ENCODE data around the gene LDLRAD4.

Gene LDLRAD4

GRCh38 chr18:13544953-13545352, 326.4 kb downstream of the LDLRAD4 start:
- ATAC-seq: no peak
- TF ChIP-seq ZNF8 (CRISPR knock-in tag; IDR thresholded peaks at IDR 0.05): no peak
- no peak for TF ChIP-seq CSDC2 (CRISPR knock-in tag; IDR thresholded peaks at IDR 0.05)
- TF ChIP-seq ISL1 (CRISPR knock-in tag; IDR thresholded peaks at IDR 0.05): no peak
- TF ChIP-seq, protein P1, sequence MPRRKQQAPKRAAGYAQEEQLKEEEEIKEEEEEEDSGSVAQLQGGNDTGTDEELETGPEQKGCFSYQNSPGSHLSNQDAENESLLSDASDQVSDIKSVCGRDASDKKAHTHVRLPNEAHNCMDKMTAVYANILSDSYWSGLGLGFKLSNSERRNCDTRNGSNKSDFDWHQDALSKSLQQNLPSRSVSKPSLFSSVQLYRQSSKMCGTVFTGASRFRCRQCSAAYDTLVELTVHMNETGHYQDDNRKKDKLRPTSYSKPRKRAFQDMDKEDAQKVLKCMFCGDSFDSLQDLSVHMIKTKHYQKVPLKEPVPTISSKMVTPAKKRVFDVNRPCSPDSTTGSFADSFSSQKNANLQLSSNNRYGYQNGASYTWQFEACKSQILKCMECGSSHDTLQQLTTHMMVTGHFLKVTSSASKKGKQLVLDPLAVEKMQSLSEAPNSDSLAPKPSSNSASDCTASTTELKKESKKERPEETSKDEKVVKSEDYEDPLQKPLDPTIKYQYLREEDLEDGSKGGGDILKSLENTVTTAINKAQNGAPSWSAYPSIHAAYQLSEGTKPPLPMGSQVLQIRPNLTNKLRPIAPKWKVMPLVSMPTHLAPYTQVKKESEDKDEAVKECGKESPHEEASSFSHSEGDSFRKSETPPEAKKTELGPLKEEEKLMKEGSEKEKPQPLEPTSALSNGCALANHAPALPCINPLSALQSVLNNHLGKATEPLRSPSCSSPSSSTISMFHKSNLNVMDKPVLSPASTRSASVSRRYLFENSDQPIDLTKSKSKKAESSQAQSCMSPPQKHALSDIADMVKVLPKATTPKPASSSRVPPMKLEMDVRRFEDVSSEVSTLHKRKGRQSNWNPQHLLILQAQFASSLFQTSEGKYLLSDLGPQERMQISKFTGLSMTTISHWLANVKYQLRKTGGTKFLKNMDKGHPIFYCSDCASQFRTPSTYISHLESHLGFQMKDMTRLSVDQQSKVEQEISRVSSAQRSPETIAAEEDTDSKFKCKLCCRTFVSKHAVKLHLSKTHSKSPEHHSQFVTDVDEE (CRISPR knock-in tag; IDR thresholded peaks at IDR 0.05): no peak
- no peak for TF ChIP-seq ESRRG (CRISPR knock-in tag; IDR thresholded peaks at IDR 0.05)
- TF ChIP-seq PPARA (CRISPR knock-in tag; IDR thresholded peaks at IDR 0.05; ENCODE audit: borderline replicate concordance): no peak
- TF ChIP-seq ZC3H10 (CRISPR knock-in tag; IDR thresholded peaks at IDR 0.05): no peak
- no peak for TF ChIP-seq ARNTL (CRISPR knock-in tag; IDR thresholded peaks at IDR 0.05; ENCODE audit: borderline replicate concordance, low read depth)
- no peak for TF ChIP-seq RARB (CRISPR knock-in tag; IDR thresholded peaks at IDR 0.05)
- TF ChIP-seq ZNF70 (CRISPR knock-in tag; IDR thresholded peaks at IDR 0.05): no peak
- no peak for TF ChIP-seq ZNF565 (CRISPR knock-in tag; conservative IDR thresholded peaks at IDR 0.05; ENCODE audit: low read depth)
- TF ChIP-seq, protein P2, sequence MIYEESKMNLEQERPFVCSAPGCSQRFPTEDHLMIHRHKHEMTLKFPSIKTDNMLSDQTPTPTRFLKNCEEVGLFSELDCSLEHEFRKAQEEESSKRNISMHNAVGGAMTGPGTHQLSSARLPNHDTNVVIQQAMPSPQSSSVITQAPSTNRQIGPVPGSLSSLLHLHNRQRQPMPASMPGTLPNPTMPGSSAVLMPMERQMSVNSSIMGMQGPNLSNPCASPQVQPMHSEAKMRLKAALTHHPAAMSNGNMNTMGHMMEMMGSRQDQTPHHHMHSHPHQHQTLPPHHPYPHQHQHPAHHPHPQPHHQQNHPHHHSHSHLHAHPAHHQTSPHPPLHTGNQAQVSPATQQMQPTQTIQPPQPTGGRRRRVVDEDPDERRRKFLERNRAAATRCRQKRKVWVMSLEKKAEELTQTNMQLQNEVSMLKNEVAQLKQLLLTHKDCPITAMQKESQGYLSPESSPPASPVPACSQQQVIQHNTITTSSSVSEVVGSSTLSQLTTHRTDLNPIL (CRISPR knock-in tag; IDR thresholded peaks at IDR 0.05; ENCODE audit: low read depth): no peak

- no peak for TF ChIP-seq CSRNP3 (CRISPR knock-in tag; IDR thresholded peaks at IDR 0.05)
- no peak for TF ChIP-seq ZNF565 (CRISPR knock-in tag; conservative IDR thresholded peaks at IDR 0.05; ENCODE audit: low read depth)
- no peak for TF ChIP-seq PATZ1 (CRISPR knock-in tag; IDR thresholded peaks at IDR 0.05; ENCODE audit: borderline replicate concordance)
- no peak for TF ChIP-seq OSR1 (CRISPR knock-in tag; IDR thresholded peaks at IDR 0.05)
- no peak for TF ChIP-seq GLIS3 (CRISPR knock-in tag; IDR thresholded peaks at IDR 0.05)
- no peak for TF ChIP-seq PPARA (CRISPR knock-in tag; IDR thresholded peaks at IDR 0.05; ENCODE audit: borderline replicate concordance)
- TF ChIP-seq TCF4 (CRISPR knock-in tag; IDR thresholded peaks at IDR 0.05; ENCODE audit: borderline replicate concordance): no peak
- TF ChIP-seq ISL1 (CRISPR knock-in tag; IDR thresholded peaks at IDR 0.05): no peak
- TF ChIP-seq ESRRG (CRISPR knock-in tag; IDR thresholded peaks at IDR 0.05): no peak
- no peak for TF ChIP-seq TOX (CRISPR knock-in tag; IDR thresholded peaks at IDR 0.05; ENCODE audit: borderline replicate concordance)
Observed at GRCh38 chr18:13545514-13545913, 327.0 kb downstream of the LDLRAD4 start.

DNA sequence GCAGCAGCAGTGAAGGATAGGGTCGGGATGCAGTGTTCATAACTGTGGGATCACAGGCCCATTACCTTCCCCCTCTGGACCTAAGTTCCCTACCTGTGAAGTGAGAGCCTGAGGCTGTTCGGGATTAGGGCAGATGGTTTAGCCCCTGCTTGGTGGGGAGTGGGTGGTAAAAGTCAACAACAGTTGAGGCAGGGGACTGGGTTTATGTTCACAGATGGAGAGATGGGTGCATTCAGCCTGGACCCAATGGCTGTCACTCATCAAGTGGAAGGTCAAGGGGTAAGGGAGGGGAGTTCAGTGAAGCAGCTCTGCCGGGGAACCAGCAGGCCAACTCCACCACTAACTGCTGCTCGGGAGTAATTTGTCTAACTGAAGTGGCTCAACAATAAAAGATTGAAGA, 327.4 kb downstream of the LDLRAD4 start:
- ATAC-seq: no peak
- TF ChIP-seq ZNF565 (CRISPR knock-in tag; conservative IDR thresholded peaks at IDR 0.05; ENCODE audit: low read depth) (no peak), ARNTL (CRISPR knock-in tag; IDR thresholded peaks at IDR 0.05; ENCODE audit: borderline replicate concordance, low read depth) (no peak), ZFP3 (CRISPR knock-in tag; IDR thresholded peaks at IDR 0.05) (no peak), TCF4 (CRISPR knock-in tag; IDR thresholded peaks at IDR 0.05; ENCODE audit: borderline replicate concordance) (no peak), ZC3H10 (CRISPR knock-in tag; IDR thresholded peaks at IDR 0.05) (no peak), BACH2 (CRISPR knock-in tag; IDR thresholded peaks at IDR 0.05; ENCODE audit: borderline replicate concordance) (no peak)
- TF ChIP-seq, protein P2 (CRISPR knock-in tag; IDR thresholded peaks at IDR 0.05; ENCODE audit: low read depth): no peak
- TF ChIP-seq, protein P3, sequence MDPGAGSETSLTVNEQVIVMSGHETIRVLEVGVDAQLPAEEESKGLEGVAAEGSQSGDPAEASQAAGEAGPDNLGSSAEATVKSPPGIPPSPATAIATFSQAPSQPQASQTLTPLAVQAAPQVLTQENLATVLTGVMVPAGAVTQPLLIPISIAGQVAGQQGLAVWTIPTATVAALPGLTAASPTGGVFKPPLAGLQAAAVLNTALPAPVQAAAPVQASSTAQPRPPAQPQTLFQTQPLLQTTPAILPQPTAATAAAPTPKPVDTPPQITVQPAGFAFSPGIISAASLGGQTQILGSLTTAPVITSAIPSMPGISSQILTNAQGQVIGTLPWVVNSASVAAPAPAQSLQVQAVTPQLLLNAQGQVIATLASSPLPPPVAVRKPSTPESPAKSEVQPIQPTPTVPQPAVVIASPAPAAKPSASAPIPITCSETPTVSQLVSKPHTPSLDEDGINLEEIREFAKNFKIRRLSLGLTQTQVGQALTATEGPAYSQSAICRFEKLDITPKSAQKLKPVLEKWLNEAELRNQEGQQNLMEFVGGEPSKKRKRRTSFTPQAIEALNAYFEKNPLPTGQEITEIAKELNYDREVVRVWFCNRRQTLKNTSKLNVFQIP (CRISPR knock-in tag; IDR thresholded peaks at IDR 0.05; ENCODE audit: borderline replicate concordance, low read depth): no peak

More at GRCh38 chr18:13545514-13545913, 327.0 kb downstream of the LDLRAD4 start:
- no peak for ATAC-seq

Data from SK-N-SH treated with all-trans-retinoic acid at 6 μM for 48 hours (cell line).